ENCODE results near the gene HOXA3. TPM values are rescaled to one million over a fixed set of nuclear protein-coding genes. Genes with fewer than 3 reads are reported as not detected.

The HOXA3 gene
- total RNA-seq, 2 donors from 2014 or later: 13.3 to 14.1 TPM

- Histone ChIP-seq H3K4me3 (no peak overlapping the region), H3K9ac (ENCODE audit: low read depth in 2 of 2, low read length in 2 of 2) (peak overlapping the region in 1 of 2 donors; percentile 54)
- intact Hi-C loops (cut with DNase I): loop anchor here (5.0 kb wide), 1 partner anchor 38 kb away; the partner anchor contains the start of gene HOXA5
These were observed 47.9 kb downstream of the HOXA3 start for GRCh38 chr7:27104341-27105058.

GRCh38 chr7:27103489-27104226, 48.7 kb downstream of the HOXA3 start:
- no peaks in the 10 kb centered on the region for H3K36me3 ChIP-seq
- TF ChIP-seq CTCF (IDR thresholded peaks at IDR 0.05): no peak
- H3K4me3 ChIP-seq: no peak overlapping the region
- H3K9me3 ChIP-seq: no peaks in the 10 kb centered on the region
- H3K9ac ChIP-seq (ENCODE audit: low read depth in 2 of 2, low read length in 2 of 2): peak overlapping the region; percentile 32 to 54
- peak; percentile 67 for DNase-seq
- peak overlapping the region; percentile 92 for H3K27ac ChIP-seq
- H3K27me3 ChIP-seq: no peaks in the 10 kb centered on the region
- peaks cover 10% of the 10 kb centered on the region for H3K4me1 ChIP-seq
- intact Hi-C loops (cut with DNase I): no loop called here

More at GRCh38 chr7:27104341-27105058, 47.9 kb downstream of the HOXA3 start:
- peak overlapping the region; percentile 92 for H3K27ac ChIP-seq
- H3K27me3 ChIP-seq: no peaks in the 10 kb centered on the region
- no peaks in the 10 kb centered on the region for H3K36me3 ChIP-seq
- no peak for TF ChIP-seq CTCF (IDR thresholded peaks at IDR 0.05)
- H3K4me1 ChIP-seq: peaks cover 8% of the 10 kb centered on the region
- DNase-seq: no peak
- H3K9me3 ChIP-seq: no peaks in the 10 kb centered on the region

GRCh38 chr7:27102581-27103442, 49.6 kb downstream of the HOXA3 start, which contains the start of gene HOXA2:
HOXA2 (minus strand) TSS chr7:27102683; CDS start chr7:27102500, 183 bp downstream.
- no peak for TF ChIP-seq CTCF (IDR thresholded peaks at IDR 0.05)
- Histone ChIP-seq H3K36me3 (no peaks in the 10 kb centered on the region), H3K4me1 (peaks cover 13% of the 10 kb centered on the region), H3K9me3 (no peaks in the 10 kb centered on the region), H3K27me3 (no peaks in the 10 kb centered on the region), H3K4me3 (peak within 1 kb of the TSS; percentile 38), H3K9ac (ENCODE audit: low read depth in 2 of 2, low read length in 2 of 2) (peak within 1 kb of the TSS; percentile 68 to 71), H3K27ac (peak within 1 kb of the TSS; percentile 92)
- peak; percentile 69 for DNase-seq
- intact Hi-C loops (cut with DNase I): no loop called here

- intact Hi-C loops (cut with DNase I): no loop called here
- no peaks in the 10 kb centered on the region for H3K36me3 ChIP-seq
- peak overlapping the region; percentile 68 to 71 for H3K9ac ChIP-seq (ENCODE audit: low read depth in 2 of 2, low read length in 2 of 2)
- H3K27ac ChIP-seq: peak overlapping the region; percentile 92
- peak; percentile 43 for DNase-seq
- peaks cover 15% of the 10 kb centered on the region for H3K4me1 ChIP-seq
- no peaks in the 10 kb centered on the region for H3K27me3 ChIP-seq
- H3K9me3 ChIP-seq: no peaks in the 10 kb centered on the region
- peak overlapping the region; percentile 38 for H3K4me3 ChIP-seq
- TF ChIP-seq CTCF (IDR thresholded peaks at IDR 0.05): no peak
These were observed 50.3 kb downstream of the HOXA3 start for GRCh38 chr7:27101957-27102580.

Data from colonic mucosa (tissue), 4 donors.